GM12801 (cell line): ENCODE measurements around the gene RRP12.

Experiments
- CTCF ChIP-seq: IDR thresholded peaks from one replicate; pipeline ENCODE4 v1.5.1; 2011; ENCODE audit warnings: control low read depth; ENCODE audit not compliant: insufficient read length; ENCODE audit errors: extremely low read depth

The RRP12 gene

GRCh38 chr10:97416565-97416964 lies 15.4 kb upstream of the RRP12 start:
- no peak for TF ChIP-seq CTCF

- TF ChIP-seq CTCF, result no peak
Observed at GRCh38 chr10:97412891-97413304, 11.8 kb upstream of the RRP12 start.

- TF ChIP-seq CTCF, result no peak
Observed at GRCh38 chr10:97411406-97411805, 10.3 kb upstream of the RRP12 start.

GRCh38 chr10:97408496-97408992 lies 7.4 kb upstream of the RRP12 start:
- no peak for TF ChIP-seq CTCF

GRCh38 chr10:97407952-97408248 lies 6.8 kb upstream of the RRP12 start:
- no peak for TF ChIP-seq CTCF

GRCh38 chr10:97407211-97407951 lies 6.2 kb upstream of the RRP12 start:
- TF ChIP-seq CTCF, result peak; percentile 63

- no peak for TF ChIP-seq CTCF
Observed at GRCh38 chr10:97406064-97406463, 4.9 kb upstream of the RRP12 start.
